Stimulated activated CD8-positive, alpha-beta memory T cell treated with anti-CD3 and anti-CD28 coated beads, Interleukin-12 subunit alpha, Interleukin-12 subunit beta, amount 100 ng/mL, for 1 hour (primary cell): ENCODE results near the gene PITPNM2.

ENCODE experiments used
- DNase-seq: peaks from one replicate; pipeline ENCODE4 v3.0.0-alpha.2; 2020; ENCODE audit warnings: low read depth

PITPNM2 gene

DNA sequence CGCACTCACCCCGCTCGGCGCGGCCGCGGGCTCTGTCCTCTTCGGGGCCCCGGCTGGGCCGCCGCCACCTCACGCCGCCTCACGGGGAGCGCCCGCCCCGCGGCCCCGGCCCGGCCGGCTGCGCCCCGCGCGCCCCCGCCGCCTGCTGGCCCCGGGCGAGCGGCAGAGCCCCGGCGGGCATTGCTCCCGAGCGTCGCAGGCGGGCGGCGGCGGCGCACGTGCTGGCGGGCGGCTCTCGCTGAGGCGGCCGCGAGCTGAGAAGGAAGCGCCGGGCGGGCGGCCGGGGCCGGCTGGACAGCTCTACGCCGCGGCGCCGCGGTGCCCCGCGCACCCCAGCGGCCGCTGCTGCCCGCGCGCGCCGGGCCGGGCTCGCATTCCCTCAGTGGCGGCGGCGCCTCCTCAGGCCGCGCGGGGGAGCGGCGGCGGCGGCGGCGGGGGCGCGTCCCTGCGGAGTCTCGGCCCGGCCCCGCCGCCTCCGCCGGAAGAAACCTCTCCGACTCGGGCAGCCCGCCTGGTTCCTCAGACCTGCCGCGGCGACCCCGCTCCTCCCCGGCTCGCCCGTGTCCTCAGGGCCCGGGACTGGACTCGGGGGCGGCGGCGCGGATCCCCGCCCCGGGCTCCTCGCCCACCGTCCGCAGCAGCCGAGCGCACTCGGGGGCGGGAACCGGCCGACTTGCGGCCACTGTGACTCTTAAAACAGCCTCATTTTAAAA, at the start of gene PITPNM2:
Gene PITPNM2 (minus strand): TSS at position 347 of the 713 bp plus-strand sequence. CDS start 116,500 bp downstream, outside the sequence.
- DNase-seq = peak; percentile 44

DNA sequence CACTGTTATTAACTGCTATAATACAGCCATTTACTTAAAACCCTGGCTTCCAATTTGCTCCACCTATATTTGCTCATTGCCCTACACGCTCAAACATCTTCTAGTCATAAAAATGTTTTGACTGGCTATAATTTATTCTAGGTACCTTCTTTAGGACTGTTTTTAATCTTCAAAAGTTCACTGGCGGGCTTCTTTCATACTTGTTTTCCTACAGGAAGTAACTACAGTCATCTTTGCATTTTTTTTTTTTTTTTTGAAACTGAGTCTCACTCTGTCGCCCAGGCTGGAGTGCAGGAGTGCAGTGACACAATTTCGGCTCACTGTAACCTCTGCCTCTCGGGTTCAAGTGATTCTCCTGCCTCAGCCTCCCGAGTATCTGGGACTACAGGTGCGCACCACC, 49.5 kb upstream of the PITPNM2 start:
- DNase-seq = no peak

DNA sequence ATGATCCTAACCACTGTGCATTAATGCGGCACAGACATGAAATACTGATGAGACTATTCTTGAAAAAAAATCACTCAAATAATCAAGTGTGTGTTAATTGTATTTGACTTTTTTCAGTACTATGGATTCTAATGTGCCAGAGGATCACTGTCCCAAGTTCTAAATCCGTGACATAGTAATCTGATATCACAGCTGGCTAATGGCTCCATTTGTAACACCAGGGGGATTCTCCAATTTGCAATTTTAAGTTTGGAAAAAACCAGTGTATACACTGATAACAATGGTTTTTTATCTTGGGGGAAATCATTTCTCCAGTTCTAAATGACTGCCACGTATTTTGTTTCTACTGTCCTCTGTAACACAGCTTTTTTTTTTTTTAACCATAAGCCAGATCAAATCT, 49.0 kb upstream of the PITPNM2 start:
- DNase-seq = no peak

GRCh38 chr12:123187637-123188036, 36.7 kb upstream of the PITPNM2 start:
- DNase-seq = no peak

GRCh38 chr12:123180171-123180570, 29.3 kb upstream of the PITPNM2 start:
- no peak for DNase-seq

GRCh38 chr12:123171967-123172366, 21.1 kb upstream of the PITPNM2 start:
- no peak for DNase-seq

DNA sequence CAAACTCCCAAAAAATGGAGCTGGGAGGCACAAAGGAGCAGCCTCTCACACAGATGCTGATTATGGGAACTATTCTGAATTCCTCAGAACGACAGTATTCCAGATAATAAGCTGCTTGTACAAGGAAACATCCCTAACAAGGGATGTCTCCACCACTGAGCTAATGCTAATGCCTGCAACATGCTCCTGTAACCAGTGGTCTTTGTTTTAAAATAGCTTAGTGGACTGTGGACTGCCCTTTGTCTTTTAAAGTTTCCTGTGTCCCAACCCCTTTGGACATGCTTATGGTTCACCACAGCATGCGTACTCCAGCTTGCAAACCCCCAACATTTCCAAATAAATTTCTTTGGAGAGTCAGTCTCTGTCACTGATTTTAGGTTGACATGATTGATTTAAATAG, 16.4 kb upstream of the PITPNM2 start:
- DNase-seq = no peak

DNA sequence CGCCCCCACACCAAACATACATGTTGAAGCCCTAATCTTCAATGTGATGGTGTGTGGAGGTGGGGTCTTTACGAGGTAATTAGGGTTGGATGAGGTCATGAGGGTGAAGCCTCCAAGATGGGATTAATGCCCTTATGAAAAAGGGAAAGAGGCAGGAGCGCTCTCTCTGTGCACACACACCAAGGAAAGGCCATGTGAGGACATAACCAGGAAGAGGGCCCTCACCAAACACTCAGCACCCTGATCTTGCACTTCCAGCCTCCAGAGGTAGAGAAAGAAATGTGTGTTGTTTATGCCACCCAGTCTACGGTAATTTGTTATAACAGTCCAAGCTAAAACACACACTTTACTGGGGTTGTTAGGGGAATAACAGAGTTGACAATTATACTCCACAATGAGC, 14.6 kb upstream of the PITPNM2 start:
- no peak for DNase-seq

DNA sequence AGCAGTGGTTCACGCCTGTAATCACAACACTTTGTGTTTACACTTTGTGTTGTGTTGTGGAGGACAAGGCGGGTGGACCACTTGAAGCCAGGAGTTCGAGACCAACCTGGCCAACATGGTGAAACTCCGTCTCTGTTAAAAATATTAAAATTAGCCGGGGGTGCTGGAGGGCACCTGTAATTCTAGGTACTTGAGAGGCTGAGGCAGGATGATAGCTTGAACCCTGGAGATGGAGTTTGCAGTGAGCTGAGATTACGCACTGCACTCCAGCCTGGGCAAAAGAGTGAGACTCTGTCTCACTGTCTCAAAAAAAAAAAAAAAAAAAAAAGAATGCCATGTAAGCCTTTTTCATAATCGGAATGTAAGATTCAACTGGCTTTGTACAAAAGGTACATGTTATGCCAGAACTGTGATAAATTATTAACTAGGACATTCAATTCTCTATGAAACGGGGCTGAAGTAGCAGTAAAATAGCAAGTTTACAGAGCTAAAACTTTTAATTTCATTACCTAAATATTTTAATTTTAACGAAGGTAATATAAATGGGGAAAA, 13.9 kb upstream of the PITPNM2 start:
- DNase-seq = no peak

DNA sequence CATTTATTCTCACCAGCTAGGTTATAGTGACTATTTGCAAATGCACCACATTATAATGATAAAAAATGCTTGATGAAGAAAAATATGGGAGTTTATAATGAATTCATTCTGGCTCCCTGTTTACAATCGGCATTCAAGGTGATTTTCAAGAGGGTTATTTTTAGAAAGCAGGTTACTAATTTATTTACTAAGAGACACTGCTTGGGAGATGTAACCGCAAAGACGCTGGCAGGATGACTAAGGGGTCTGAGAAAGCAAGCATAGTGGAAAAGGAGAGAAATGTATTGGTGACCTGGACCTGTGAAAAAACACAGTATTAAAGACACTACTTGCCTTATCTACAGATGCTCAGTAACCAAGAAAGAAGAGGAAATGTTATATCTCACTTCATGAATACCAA, 13.3 kb upstream of the PITPNM2 start:
- DNase-seq = no peak

GRCh38 chr12:123163227-123163626, 12.3 kb upstream of the PITPNM2 start:
- DNase-seq = no peak

DNA sequence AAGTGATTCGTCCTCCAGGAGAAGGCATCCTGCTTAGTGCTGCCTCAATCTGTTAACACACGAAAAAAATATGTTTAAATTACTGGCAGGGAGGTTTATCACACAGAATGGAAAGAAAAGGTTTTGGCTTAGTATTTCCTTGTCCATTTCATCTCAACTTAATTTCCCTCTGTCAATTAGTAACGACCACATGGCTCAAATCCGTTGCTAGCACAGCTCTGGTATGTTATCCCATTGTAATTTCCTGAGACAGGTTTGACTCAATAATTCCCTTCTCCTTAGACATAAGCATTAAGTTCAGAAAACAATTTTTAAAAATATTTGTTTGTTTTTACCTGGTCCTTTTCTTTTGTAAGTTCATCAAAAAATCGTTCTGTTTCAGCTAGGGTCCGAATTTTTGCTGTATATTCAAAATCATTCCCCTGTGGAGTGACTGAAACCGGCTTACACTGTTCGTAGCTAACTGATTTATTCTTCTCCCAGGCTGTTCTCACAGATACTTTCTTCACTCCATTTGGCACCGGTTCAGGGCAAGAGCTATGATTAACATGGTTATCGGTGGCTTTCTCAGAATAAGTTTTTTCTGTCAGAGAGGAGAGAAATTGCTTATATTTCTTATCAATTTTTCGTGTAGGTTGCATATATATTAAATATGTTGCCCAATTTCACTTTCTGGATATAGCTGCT, 10.1 kb upstream of the PITPNM2 start:
- no peak for DNase-seq

DNA sequence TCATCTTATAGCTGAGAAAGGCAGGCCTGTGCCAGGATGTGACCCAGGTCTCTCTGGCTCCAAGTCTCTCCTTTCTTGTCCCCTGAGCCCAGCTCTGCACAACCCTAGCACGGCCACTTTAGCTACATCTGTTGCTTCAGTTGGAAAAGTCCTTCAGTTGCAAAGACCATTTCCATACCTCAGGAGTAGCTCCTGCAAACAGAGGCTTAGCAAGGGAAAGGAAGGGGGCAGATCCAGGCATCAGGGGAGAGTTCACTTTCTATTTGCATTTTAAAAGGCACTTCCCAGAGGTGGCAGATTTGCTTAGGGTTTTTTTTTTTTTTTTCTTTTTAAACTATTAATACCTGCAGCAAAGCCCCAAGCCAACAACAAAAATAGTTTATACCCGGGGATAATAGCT, 3.0 kb upstream of the PITPNM2 start:
- no peak for DNase-seq

DNA sequence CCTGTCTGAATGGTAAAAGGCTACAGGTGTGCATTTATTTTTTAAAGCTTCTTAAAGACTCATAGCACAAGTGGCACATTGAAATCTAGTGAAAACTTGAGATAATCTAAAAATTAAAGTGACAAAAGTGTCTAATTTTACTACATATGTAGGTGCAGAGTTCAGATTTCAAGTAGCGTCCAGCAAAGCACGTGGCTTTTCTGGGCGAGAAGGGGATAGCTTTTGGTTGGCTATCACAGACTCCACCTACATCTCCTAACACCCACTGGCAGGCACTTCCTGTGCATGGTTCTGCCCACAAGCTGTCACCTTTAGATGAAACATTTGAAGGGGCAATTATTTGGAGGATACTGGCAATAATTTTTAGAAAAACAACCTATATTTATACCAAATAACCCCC, 1.9 kb upstream of the PITPNM2 start:
- DNase-seq = no peak

GRCh38 chr12:123151457-123152454, 866 bp upstream of the PITPNM2 start:
- no peak for DNase-seq

DNA sequence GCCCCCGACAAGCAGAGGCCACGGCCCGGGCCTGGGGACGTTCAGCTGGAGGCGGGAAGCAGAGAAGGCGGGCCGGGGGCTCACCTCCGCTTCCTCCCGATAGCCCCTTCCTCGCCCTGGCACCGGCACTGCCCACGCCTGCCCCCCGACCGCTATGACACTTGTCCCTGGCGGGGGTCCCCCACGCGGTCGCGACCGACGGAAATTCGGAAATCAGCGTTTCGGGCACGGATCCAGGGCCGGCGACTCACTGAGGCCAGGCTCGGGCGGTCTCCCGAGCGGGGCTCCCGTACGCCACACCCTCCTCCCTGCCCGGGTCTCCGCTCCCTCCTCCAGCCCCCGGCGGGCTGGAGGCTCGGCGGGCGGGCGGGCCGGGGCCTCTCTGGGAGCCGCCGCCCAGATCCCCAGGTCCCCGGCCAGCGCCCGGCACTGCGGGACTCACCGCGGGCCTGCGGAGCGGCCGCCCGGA, 581 bp downstream of the PITPNM2 start:
- no peak for DNase-seq

- DNase-seq = no peak
These were observed 1.2 kb downstream of the PITPNM2 start for GRCh38 chr12:123149501-123150274.

DNA sequence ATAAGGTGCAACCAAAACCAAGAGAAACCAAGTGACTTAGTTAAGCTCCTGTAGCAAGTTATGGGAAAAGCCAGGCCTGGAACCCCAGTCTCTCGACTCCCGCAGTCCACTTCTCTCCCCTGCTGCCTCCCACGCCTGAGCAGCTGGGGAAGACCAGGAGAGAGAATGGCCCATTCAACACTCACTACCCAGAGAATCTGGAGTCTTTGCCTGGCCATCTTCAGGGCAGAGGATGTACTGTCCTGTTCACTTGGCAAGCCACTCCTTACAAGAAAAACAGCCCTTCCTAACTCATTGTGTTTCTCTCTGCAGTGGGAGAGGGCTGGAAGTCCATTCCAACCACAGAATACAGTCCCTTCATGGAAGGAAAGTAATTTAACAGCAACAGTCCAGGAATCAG, 1.8 kb downstream of the PITPNM2 start:
- DNase-seq = no peak

GRCh38 chr12:123148655-123149054, 2.2 kb downstream of the PITPNM2 start:
- DNase-seq = no peak

DNA sequence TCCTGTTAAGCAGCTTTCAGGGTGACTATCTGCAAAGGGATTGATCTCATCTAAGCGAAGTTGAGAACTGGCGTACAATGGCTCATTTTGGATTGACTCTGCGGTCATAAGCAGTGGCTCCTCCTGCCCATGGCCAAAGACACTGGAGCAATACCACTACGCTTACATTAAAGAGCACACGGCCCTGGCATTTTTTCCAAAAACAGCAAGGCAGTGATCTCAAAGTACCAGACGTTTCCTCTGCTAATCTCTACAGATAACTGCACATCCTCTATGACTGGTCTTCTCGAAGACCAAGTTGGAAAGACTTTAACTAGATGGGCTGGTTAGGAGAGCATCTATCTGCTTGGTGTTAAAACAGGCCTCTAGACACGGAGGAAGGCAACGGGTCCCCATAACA, 2.7 kb downstream of the PITPNM2 start:
- no peak for DNase-seq

GRCh38 chr12:123145211-123145610, 5.7 kb downstream of the PITPNM2 start:
- DNase-seq = no peak
